KOPT-K1 (cell line): Measurements from ENCODE around the gene DMD.

Experiments used
- H3K27ac ChIP-seq: fragments of 200-600 bp; sonication (generic); 2 replicates; pipeline ENCODE4 v1.5.1; 2016; ENCODE audit warnings: antibody characterized with exemption, mild to moderate bottlenecking, low read depth, low read length; ENCODE audit not compliant: poor library complexity, severe bottlenecking
- H3K36me3 ChIP-seq: fragments of 200-600 bp; sonication (generic); 2 replicates; pipeline ENCODE4 v1.5.1; 2017; ENCODE audit warnings: antibody characterized with exemption, mild to moderate bottlenecking, low read length, moderate library complexity; ENCODE audit not compliant: insufficient read depth
- H3K9me3 ChIP-seq: fragments of 200-600 bp; sonication (generic); 2 replicates; pipeline ENCODE4 v1.5.1; 2017; ENCODE audit warnings: antibody characterized with exemption, low read length, mild to moderate bottlenecking; ENCODE audit not compliant: insufficient read depth, poor library complexity, severe bottlenecking

Gene DMD

GRCh38 chrX:31851761-31852160, 1359.6 kb downstream of the DMD start:
- H3K36me3 ChIP-seq, result no peaks in the 10 kb centered on the region
- H3K9me3 ChIP-seq, result no peaks in the 10 kb centered on the region
- no peak overlapping the region for H3K27ac ChIP-seq

- Histone ChIP-seq H3K9me3 (no peaks in the 10 kb centered on the region), H3K36me3 (no peaks in the 10 kb centered on the region), H3K27ac (no peak overlapping the region)
Observed at GRCh38 chrX:31847773-31848172, 1363.6 kb downstream of the DMD start.

GRCh38 chrX:31845003-31845402, 1366.3 kb downstream of the DMD start:
- H3K36me3 ChIP-seq, result no peaks in the 10 kb centered on the region
- H3K9me3 ChIP-seq, result no peaks in the 10 kb centered on the region
- no peak overlapping the region for H3K27ac ChIP-seq

- Histone ChIP-seq H3K27ac (no peak overlapping the region), H3K9me3 (no peaks in the 10 kb centered on the region), H3K36me3 (no peaks in the 10 kb centered on the region)
Observed at GRCh38 chrX:31838617-31839016, 1372.7 kb downstream of the DMD start.

GRCh38 chrX:31837445-31838049, 1373.8 kb downstream of the DMD start:
- Histone ChIP-seq H3K9me3 (no peaks in the 10 kb centered on the region), H3K27ac (no peak overlapping the region), H3K36me3 (no peaks in the 10 kb centered on the region)

GRCh38 chrX:31836479-31836878, 1374.9 kb downstream of the DMD start:
- Histone ChIP-seq H3K36me3 (no peaks in the 10 kb centered on the region), H3K9me3 (no peaks in the 10 kb centered on the region), H3K27ac (no peak overlapping the region)

GRCh38 chrX:31832263-31832662, 1379.1 kb downstream of the DMD start:
- Histone ChIP-seq H3K27ac (no peak overlapping the region), H3K36me3 (no peaks in the 10 kb centered on the region), H3K9me3 (no peaks in the 10 kb centered on the region)

- Histone ChIP-seq H3K9me3 (no peaks in the 10 kb centered on the region), H3K36me3 (no peaks in the 10 kb centered on the region), H3K27ac (no peak overlapping the region)
Observed at GRCh38 chrX:31820430-31821210, 1390.7 kb downstream of the DMD start.

- Histone ChIP-seq H3K9me3 (no peaks in the 10 kb centered on the region), H3K27ac (no peak overlapping the region), H3K36me3 (no peaks in the 10 kb centered on the region)
Observed at GRCh38 chrX:31819455-31819854, 1391.9 kb downstream of the DMD start.

- Histone ChIP-seq H3K9me3 (no peaks in the 10 kb centered on the region), H3K27ac (no peak overlapping the region), H3K36me3 (no peaks in the 10 kb centered on the region)
Observed at GRCh38 chrX:31811106-31811505, 1400.2 kb downstream of the DMD start.

GRCh38 chrX:31808357-31808756, 1403.0 kb downstream of the DMD start:
- Histone ChIP-seq H3K27ac (no peak overlapping the region), H3K9me3 (no peaks in the 10 kb centered on the region), H3K36me3 (no peaks in the 10 kb centered on the region)

GRCh38 chrX:31807165-31807564, 1404.2 kb downstream of the DMD start:
- no peaks in the 10 kb centered on the region for H3K36me3 ChIP-seq
- H3K27ac ChIP-seq, result no peak overlapping the region
- H3K9me3 ChIP-seq, result no peaks in the 10 kb centered on the region

- Histone ChIP-seq H3K36me3 (no peaks in the 10 kb centered on the region), H3K27ac (no peak overlapping the region), H3K9me3 (no peaks in the 10 kb centered on the region)
Observed at GRCh38 chrX:31805781-31806180, 1405.6 kb downstream of the DMD start.

GRCh38 chrX:31800219-31800618, 1411.1 kb downstream of the DMD start:
- H3K36me3 ChIP-seq, result no peaks in the 10 kb centered on the region
- H3K27ac ChIP-seq, result no peak overlapping the region
- no peaks in the 10 kb centered on the region for H3K9me3 ChIP-seq

- H3K27ac ChIP-seq, result no peak overlapping the region
- no peaks in the 10 kb centered on the region for H3K36me3 ChIP-seq
- H3K9me3 ChIP-seq, result no peaks in the 10 kb centered on the region
Observed at GRCh38 chrX:31796624-31797023, 1414.7 kb downstream of the DMD start.

- Histone ChIP-seq H3K9me3 (no peaks in the 10 kb centered on the region), H3K27ac (no peak overlapping the region)
Observed at GRCh38 chrX:31747411-31747810, 1463.9 kb downstream of the DMD start.

More at GRCh38 chrX:31747411-31747810, 1463.9 kb downstream of the DMD start:
- no peaks in the 10 kb centered on the region for H3K36me3 ChIP-seq
